Jurkat, Clone E6-1 (cell line): ENCODE data around the gene GCHFR. TPM values are rescaled to one million over a fixed set of nuclear protein-coding genes. Genes with fewer than 3 reads are reported as not detected.

ENCODE experiments used
- DNase-seq: peaks from one replicate; pipeline ENCODE4 v3.0.0-alpha.2; 2011; ENCODE audit warnings: low read depth, low spot score
- H3K4me3 ChIP-seq: 2 replicates; pipeline ENCODE4 v1.5.1; 2011; ENCODE audit warnings: mild to moderate bottlenecking, low read length, control low read depth, moderate library complexity
- polyA plus RNA-seq: library from polyadenylated mRNA; unstranded; fragments of >200 nt; gene quantifications from one replicate; pipeline ENCODE4 v1.2.1, GENCODE V29; 2012; ENCODE audit warnings: missing spikeins; ENCODE audit not compliant: insufficient read length, insufficient read depth

GCHFR gene
- polyA plus RNA-seq = 14.2 TPM

- peak within 1 kb of the TSS; percentile 56 for H3K4me3 ChIP-seq
- no peak for DNase-seq
These were observed at the start of gene GCHFR for GRCh38 chr15:40763801-40764628. Gene GCHFR (plus strand): TSS chr15:40764068. CDS start chr15:40764181, 113 bp downstream.

GRCh38 chr15:40714144-40714543, 49.7 kb upstream of the GCHFR start:
- H3K4me3 ChIP-seq = no peak overlapping the region
- DNase-seq = no peak

- no peak overlapping the region for H3K4me3 ChIP-seq
- no peak for DNase-seq
These were observed 47.7 kb upstream of the GCHFR start for GRCh38 chr15:40716165-40716564.

- no peak overlapping the region for H3K4me3 ChIP-seq
- no peak for DNase-seq
These were observed 42.2 kb upstream of the GCHFR start for GRCh38 chr15:40721701-40722100.

- DNase-seq = no peak
These were observed 41.5 kb upstream of the GCHFR start for GRCh38 chr15:40722354-40722753.

GRCh38 chr15:40722934-40723333, 40.9 kb upstream of the GCHFR start:
- H3K4me3 ChIP-seq = no peak overlapping the region
- DNase-seq = no peak

More at GRCh38 chr15:40722354-40722753, 41.5 kb upstream of the GCHFR start:
- H3K4me3 ChIP-seq = no peak overlapping the region

GRCh38 chr15:40723919-40724318, 39.9 kb upstream of the GCHFR start:
- no peak overlapping the region for H3K4me3 ChIP-seq
- no peak for DNase-seq

GRCh38 chr15:40731034-40731433, 32.8 kb upstream of the GCHFR start:
- no peak overlapping the region for H3K4me3 ChIP-seq
- DNase-seq = no peak

GRCh38 chr15:40736575-40736974, 27.3 kb upstream of the GCHFR start:
- no peak overlapping the region for H3K4me3 ChIP-seq
- no peak for DNase-seq

GRCh38 chr15:40737048-40737447, 26.8 kb upstream of the GCHFR start:
- H3K4me3 ChIP-seq = no peak overlapping the region
- DNase-seq = no peak

- no peak for DNase-seq
These were observed 24.8 kb upstream of the GCHFR start for GRCh38 chr15:40739047-40739446.

GRCh38 chr15:40739854-40740253, 24.0 kb upstream of the GCHFR start:
- no peak overlapping the region for H3K4me3 ChIP-seq
- DNase-seq = no peak

More at GRCh38 chr15:40739047-40739446, 24.8 kb upstream of the GCHFR start:
- no peak overlapping the region for H3K4me3 ChIP-seq

- H3K4me3 ChIP-seq = peak overlapping the region; percentile 18
- DNase-seq = no peak
These were observed 20.4 kb upstream of the GCHFR start for GRCh38 chr15:40743485-40743901.

- peak overlapping the region; percentile 18 for H3K4me3 ChIP-seq
- peak; percentile 80 for DNase-seq
These were observed 19.7 kb upstream of the GCHFR start for GRCh38 chr15:40743921-40744814.

GRCh38 chr15:40744815-40745152, 19.1 kb upstream of the GCHFR start:
- H3K4me3 ChIP-seq = no peak overlapping the region
- DNase-seq = no peak

GRCh38 chr15:40746916-40747418, 16.9 kb upstream of the GCHFR start:
- no peak overlapping the region for H3K4me3 ChIP-seq
- DNase-seq = no peak

GRCh38 chr15:40747685-40748631, 15.9 kb upstream of the GCHFR start:
- no peak for DNase-seq
- no peak overlapping the region for H3K4me3 ChIP-seq

GRCh38 chr15:40749151-40749630, 14.7 kb upstream of the GCHFR start:
- no peak overlapping the region for H3K4me3 ChIP-seq
- no peak for DNase-seq

- H3K4me3 ChIP-seq = no peak overlapping the region
- no peak for DNase-seq
These were observed 13.0 kb upstream of the GCHFR start for GRCh38 chr15:40750885-40751284.
